ENCODE measurements around the gene CBFA2T3. TPM values are rescaled to one million over a fixed set of nuclear protein-coding genes. Genes with fewer than 3 reads are reported as not detected.

Gene CBFA2T3
- total and polyA plus RNA-seq, 2 of the 8 experiments (the other 6 are each of a cell fraction or from before 2014, with no cell fraction given) = 0.51 to 1.3 TPM

- no peaks in the 10 kb centered on the region for H3K79me2 ChIP-seq (ENCODE audit: control insufficient read depth in 1 of 2, insufficient read depth in 2 of 2, low read length in 2 of 2)
- H3K4me1 ChIP-seq (replicated peaks in 1 of 4; ENCODE audit: control insufficient read depth in 3 of 4, insufficient read depth in 4 of 4, low read length in 3 of 4) = peaks cover 0 to 8% (median 4%) of the 10 kb centered on the region in 4 experiments; a peak in 3 of 7 replicates
- H3K36me3 ChIP-seq (ENCODE audit: control insufficient read depth in 2 of 4, insufficient read depth in 4 of 4, low read length in 3 of 4) = no peaks in the 10 kb centered on the region
- H3K18ac ChIP-seq (ENCODE audit: extremely low read depth, low read length) = no peak overlapping the region
- no peak overlapping the region for H3K56ac ChIP-seq (replicated peaks; ENCODE audit: insufficient read length, low read depth, low read length)
- peak in 1 of 3 experiments; percentile 28; a peak in 1 of 4 replicates for TF ChIP-seq CTCF (IDR thresholded peaks at IDR 0.05; ENCODE audit: control extremely low read depth in 1 of 3, insufficient read depth in 1 of 3, low read depth in 1 of 3, low read length in 3 of 3)
- TF ChIP-seq TAF1 (IDR thresholded peaks at IDR 0.05; ENCODE audit: low read depth, low read length) = no peak
- no peak for TF ChIP-seq SAP30 (IDR thresholded peaks at IDR 0.05; ENCODE audit: insufficient read depth, insufficient replicate concordance, low read length)
- 0 out of 4 replicates have a peak, but pooled peaks of 1 of the 2 experiments have one; percentile 3 for TF ChIP-seq RAD21 (IDR thresholded peaks at IDR 0.05 in 1 of 2, conservative IDR thresholded peaks at IDR 0.05 in 1 of 2; ENCODE audit: low read depth in 2 of 2, low read length in 2 of 2)
- TF ChIP-seq NANOG (IDR thresholded peaks at IDR 0.05; ENCODE audit: insufficient read depth, low read depth, low read length, poor library complexity, severe bottlenecking) = no peak
- no peak overlapping the region for H3K4me3 ChIP-seq (ENCODE audit: extremely low read depth in 1 of 4, insufficient read depth in 2 of 4, low read depth in 3 of 4, low read length in 4 of 4)
- no peak overlapping the region for H2BK15ac ChIP-seq (ENCODE audit: low read length)
- H3K4me2 ChIP-seq (ENCODE audit: insufficient read depth in 1 of 2, low read depth in 2 of 2, low read length in 2 of 2) = no peak overlapping the region
- no peak overlapping the region for H3K9ac ChIP-seq (replicated peaks in 1 of 4; ENCODE audit: extremely low read depth in 1 of 4, low read depth in 3 of 4, low read length in 3 of 4)
- 88% methylated on average over 24 of the region's 26 CpGs; no CpG with 5 or more reads in 1 of the 2 experiments for WGBS, 2 experiments (ENCODE audit: extremely low coverage in 1 of 2, insufficient coverage in 1 of 2, insufficient read length in 1 of 2, insufficient replicate concordance in 2 of 2, low coverage in 1 of 2, low lambda C conversion rate in 2 of 2, missing lambda C conversion rate in 1 of 2)
- ChIA-PET CTCF (ENCODE audit: partially characterized antibody) (interaction anchor here (1.8 kb wide), 1 partner anchor 42 kb away, joined by 5 read pairs; no protein-coding TSS in a partner anchor), POLR2A (ENCODE audit: partially characterized antibody) (interaction anchor here (3.0 kb wide), 1 partner anchor 10 kb away, joined by 8 read pairs; no protein-coding TSS in a partner anchor)
- no peak overlapping the region for H2AFZ ChIP-seq (ENCODE audit: low read length)
- H2BK120ac ChIP-seq (replicated peaks; ENCODE audit: low read depth, low read length) = no peak overlapping the region
- DNase-seq (ENCODE audit: low read depth in 1 of 2, low spot score in 2 of 2) (peak in 1 of 2 experiments; percentile 63), FAIRE-seq (no peak)
- H2AK5ac ChIP-seq (ENCODE audit: low read depth, low read length) = no peak overlapping the region
- H4K5ac ChIP-seq (ENCODE audit: insufficient read length, low read depth, low read length) = no peak overlapping the region
- peak overlapping the region; percentile 9; the same call in 1 of the 2 replicates for H2BK12ac ChIP-seq (ENCODE audit: low read depth, low read length)
- H2BK20ac ChIP-seq (ENCODE audit: low read length) = no peak overlapping the region
- no peaks in the 10 kb centered on the region for H3K27me3 ChIP-seq (replicated peaks in 1 of 4; ENCODE audit: control insufficient read depth in 3 of 4, extremely low read depth in 1 of 4, insufficient read depth in 3 of 4, low read length in 3 of 4)
- H3K14ac ChIP-seq (ENCODE audit: insufficient read length) = no peak overlapping the region
- H4K20me1 ChIP-seq (replicated peaks in 1 of 2; ENCODE audit: control insufficient read depth in 1 of 2, insufficient read depth in 2 of 2, low read length in 2 of 2) = no peaks in the 10 kb centered on the region
- H3K79me1 ChIP-seq (ENCODE audit: low read depth, low read length) = no peaks in the 10 kb centered on the region
- no peak overlapping the region for H3K4ac ChIP-seq (replicated peaks; ENCODE audit: insufficient read length, low read depth, low read length)
- H2BK5ac ChIP-seq (ENCODE audit: low read depth, low read length) = no peak overlapping the region
- no peak overlapping the region; the same call in 1 of the 2 replicates for H3K27ac ChIP-seq (ENCODE audit: low read depth, low read length)
- no peak overlapping the region for H4K91ac ChIP-seq (replicated peaks; ENCODE audit: insufficient read length, low read length)
- H3K23ac ChIP-seq (ENCODE audit: insufficient read length) = no peak overlapping the region
- H4K8ac ChIP-seq (ENCODE audit: extremely low read depth, insufficient read depth, low read length) = peak overlapping the region; percentile 19; the same call in 1 of the 2 replicates
- H3K23me2 ChIP-seq (ENCODE audit: low read depth, low read length) = no peaks in the 10 kb centered on the region
- no peaks in the 10 kb centered on the region for H3K9me3 ChIP-seq (ENCODE audit: insufficient read depth in 2 of 2, low read depth in 1 of 2, low read length in 1 of 2)
These were observed 75.2 kb downstream of the CBFA2T3 start for GRCh38 chr16:88901718-88902337.
